Breast epithelium (tissue), 3 donors: ENCODE results near the gene MAP3K19.

Source experiments
- CTCF ChIP-seq, 3 donors: fragments of 450-650 bp; IDR thresholded peaks; one replicate each; pipeline ENCODE4 v1.5.1; 2016 to 2017; ENCODE audit warnings: antibody characterized with exemption in 3 of 3, mild to moderate bottlenecking in 3 of 3, moderate library complexity in 3 of 3
- POLR2A ChIP-seq: fragments of 450-650 bp; IDR thresholded peaks from one replicate; pipeline ENCODE4 v1.6.1; 2016; ENCODE audit warnings: antibody characterized with exemption, mild to moderate bottlenecking, moderate library complexity
- POLR2AphosphoS5 ChIP-seq, 3 donors: sonication (generic); formaldehyde crosslinking; IDR thresholded peaks; one replicate each; pipeline ENCODE4 v1.6.1; 2017; ENCODE audit warnings: antibody characterized with exemption in 3 of 3

DNA sequence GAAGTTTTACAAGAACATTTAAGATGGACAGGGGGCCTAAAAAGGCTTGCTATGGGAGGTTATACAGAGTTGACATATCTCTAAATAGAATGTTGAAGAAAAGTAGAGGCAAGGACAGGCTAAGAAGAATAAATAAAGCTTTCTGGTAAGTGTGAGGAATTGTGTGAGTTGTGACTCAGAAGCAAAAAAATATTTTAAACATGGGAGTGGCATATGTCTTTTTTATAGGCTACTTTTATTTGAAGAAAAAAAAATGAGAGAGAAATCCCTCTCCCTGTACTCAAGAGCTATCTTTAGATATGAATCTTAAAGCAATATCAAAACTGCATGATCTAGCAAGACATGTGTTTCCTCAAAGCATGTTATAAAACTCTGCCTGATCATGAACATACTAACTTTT is 45.9 kb upstream of the MAP3K19 start:
- TF ChIP-seq CTCF (IDR thresholded peaks at IDR 0.05) = no peak
- TF ChIP-seq POLR2AphosphoS5 (IDR thresholded peaks at IDR 0.05) = no peak
- TF ChIP-seq POLR2A = no peak
